Endothelial cell of umbilical vein (primary cell): ENCODE results near the gene IPO13. TPM values are rescaled to one million over a fixed set of nuclear protein-coding genes. Genes with fewer than 3 reads are reported as not detected.

Experiments
- BruUV-seq: library from RNA; stranded (reverse); fragments of 400-500 nt; replicated peaks from 2 replicates; lab custom pipeline; 2021; lab: Mats Ljungman, UMichigan
- CTCF ChIA-PET: fragments of 300-600, 350-600 bp; sonication (Branson Sonifier 250); formaldehyde crosslinking; loops from one replicate; lab custom pipeline; 2021; ENCODE audit warnings: antibody characterized with exemption, inconsistent platforms; lab: Charles Lee
- POLR2A ChIA-PET: fragments of 300-600, 350-600 bp; sonication (Branson Sonifier 250); formaldehyde crosslinking; loops from one replicate; lab custom pipeline; 2021; ENCODE audit warnings: antibody characterized with exemption, inconsistent platforms; lab: Charles Lee
- DNase-seq: peaks from one replicate; pipeline ENCODE4 v3.0.0-alpha.2; 2011; ENCODE audit warnings: low read depth, low spot score
- FAIRE-seq: peaks from 2 replicates; lab custom pipeline; 2011; peaks lifted over from hg19 to GRCh38; lab: Jason Lieb, UNC
- H2AFZ ChIP-seq: 2 replicates; pipeline ENCODE4 v1.6.0; 2012; ENCODE audit warnings: low read depth, low read length, control low read depth, inconsistent platforms
- H3K27ac ChIP-seq: 2 replicates; pipeline ENCODE4 v1.5.1; 2011; ENCODE audit warnings: low read depth, mild to moderate bottlenecking, control low read depth, low read length, moderate library complexity; ENCODE audit not compliant: insufficient read depth
- H3K27me3 ChIP-seq, 2 experiments: 2 replicates each; pipeline versions ENCODE4 v1.6.0 to v1.6.1; 2011; ENCODE audit warnings: low read length in 2 of 2, mixed read lengths in 1 of 2; ENCODE audit not compliant: control insufficient read depth in 2 of 2, insufficient read depth in 2 of 2
- H3K36me3 ChIP-seq, 2 experiments: 2 replicates in 1 of 2; 3 replicates in 1 of 2; pipeline ENCODE4 v1.5.1; 2011; ENCODE audit warnings: low read length in 2 of 2, mild to moderate bottlenecking in 1 of 2, moderate library complexity in 1 of 2; ENCODE audit not compliant: control insufficient read depth in 2 of 2, insufficient read depth in 2 of 2; ENCODE audit errors: extremely low read depth in 1 of 2
- H3K4me1 ChIP-seq: 3 replicates; pipeline ENCODE4 v1.5.1; 2011; ENCODE audit warnings: mild to moderate bottlenecking, low read length; ENCODE audit not compliant: control insufficient read depth, insufficient read depth; ENCODE audit errors: extremely low read depth
- H3K4me2 ChIP-seq: 2 replicates; pipeline ENCODE4 v1.6.1; 2011; ENCODE audit warnings: low read length, control low read depth, mixed read lengths; ENCODE audit not compliant: insufficient read depth
- H3K4me3 ChIP-seq, 3 experiments: fragments of 200-600 bp in 1 of 3; sonication (generic), shearing (Covaris generic) in 1 of 3; replicated peaks in 1 of 3; 2 replicates each; pipeline ENCODE4 v1.5.1; 2011 to 2016; ENCODE audit warnings: control low read depth in 3 of 3, low read length in 3 of 3, mild to moderate bottlenecking in 2 of 3, inconsistent platforms in 1 of 3, low read depth in 1 of 3, moderate library complexity in 1 of 3; ENCODE audit not compliant: insufficient read depth in 1 of 3
- H3K79me2 ChIP-seq: 2 replicates; pipeline ENCODE4 v1.6.0; 2012; ENCODE audit warnings: low read length, inconsistent platforms; ENCODE audit not compliant: control insufficient read depth, insufficient read depth
- H3K9ac ChIP-seq: replicated peaks from 2 replicates; pipeline ENCODE3; 2011; ENCODE audit warnings: low read length, control low read depth; ENCODE audit not compliant: insufficient read depth; ENCODE audit errors: extremely low read depth
- H3K9me1 ChIP-seq: replicated peaks from 3 replicates; pipeline ENCODE4 v1.6.0; 2011; ENCODE audit warnings: mild to moderate bottlenecking, low read length; ENCODE audit not compliant: control insufficient read depth, insufficient read depth; ENCODE audit errors: extremely low read depth
- H3K9me3 ChIP-seq: replicated peaks from 2 replicates; pipeline ENCODE4 v1.5.1; 2012; ENCODE audit warnings: low read length, inconsistent platforms; ENCODE audit not compliant: control insufficient read depth, insufficient read depth
- H4K20me1 ChIP-seq: replicated peaks from 2 replicates; pipeline ENCODE3; 2011; ENCODE audit warnings: mild to moderate bottlenecking, low read length; ENCODE audit not compliant: control insufficient read depth, insufficient read depth; ENCODE audit errors: extremely low read depth
- CTCF ChIP-seq, 2 donors: IDR thresholded peaks; 1 replicate in 1 of 2; 2 replicates in 1 of 2; pipeline ENCODE4 v1.5.1; 2011; ENCODE audit warnings: low read length in 2 of 2, mild to moderate bottlenecking in 2 of 2, moderate library complexity in 2 of 2, control low read depth in 1 of 2, inconsistent platforms in 1 of 2, low read depth in 1 of 2; ENCODE audit not compliant: insufficient read depth in 1 of 2; ENCODE audit errors: extremely low read depth in 1 of 2
- EZH2 ChIP-seq: IDR thresholded peaks from 2 replicates; pipeline ENCODE4 v1.6.1; 2012; ENCODE audit warnings: borderline replicate concordance, low read depth, mild to moderate bottlenecking, moderate library complexity, low read length, inconsistent platforms; ENCODE audit not compliant: severe bottlenecking
- FOS ChIP-seq: IDR thresholded peaks from 2 replicates; pipeline ENCODE4 v1.6.1; 2011; ENCODE audit warnings: mild to moderate bottlenecking, low read length, moderate library complexity, borderline replicate concordance; ENCODE audit not compliant: insufficient read depth
- GATA2 ChIP-seq: IDR thresholded peaks from 2 replicates; pipeline ENCODE4 v1.7.0; 2011; ENCODE audit warnings: low read depth, mild to moderate bottlenecking, moderate library complexity, mixed read lengths, low read length; ENCODE audit not compliant: insufficient read length, insufficient read depth
- JUN ChIP-seq: IDR thresholded peaks from 2 replicates; pipeline ENCODE4 v1.6.1; 2011; ENCODE audit warnings: borderline replicate concordance, low read depth; ENCODE audit not compliant: insufficient read length, insufficient read depth
- MYC ChIP-seq: IDR thresholded peaks from one replicate; pipeline ENCODE4 v1.6.1; 2011; ENCODE audit warnings: mild to moderate bottlenecking, low read depth, low read length
- POLR2A ChIP-seq: IDR thresholded peaks from 2 replicates; pipeline ENCODE4 v1.6.1; 2012; ENCODE audit warnings: low read depth, mild to moderate bottlenecking, control low read depth, low read length
- POLR2AphosphoS5 ChIP-seq: IDR thresholded peaks from 2 replicates; pipeline ENCODE4 v1.6.1; 2012; ENCODE audit warnings: low read depth, mild to moderate bottlenecking, control low read depth, low read length, moderate library complexity; ENCODE audit not compliant: insufficient read depth
- dilution Hi-C: fragments of 300-500 bp; cut with MboI; formaldehyde crosslinking; loops from one replicate; pipeline ENCODE4 v1.15.0; 2019; ENCODE audit warnings: low sequenced_read_pairs; ENCODE audit not compliant: extremely low pct_ligation_motif_present
- intact Hi-C: fragments of 100-400 bp; cut with micrococcal nuclease; formaldehyde crosslinking; loops from one replicate; pipeline ENCODE4 v1.10.0; 2022
- polyA plus RNA-seq, 4 experiments: library from polyadenylated mRNA; depleted of rRNA in 3 of 4; stranded (reverse) in 3 of 4; unstranded in 1 of 4; fragments of >200 nt; gene quantifications; 2 replicates each; pipeline versions ENCODE4 v1.2.1 to v1.2.3, GENCODE V29; 2011 to 2012; ENCODE audit warnings: missing spikeins in 1 of 4
- total RNA-seq: library from RNA; stranded (reverse); gene quantifications from 2 replicates; pipeline ENCODE4 v1.2.3, GENCODE V29; 2021
- TF ChIP-seq, protein P1 (sequence below): IDR thresholded peaks from 2 replicates; pipeline ENCODE4 v1.6.1; 2011; ENCODE audit not compliant: insufficient read depth, insufficient read length

IPO13 gene
- total and polyA plus RNA-seq, 2 donors (not counting 3 experiments of a cell fraction or from before 2014, with no cell fraction given), result 28.9 to 29.3 TPM

GRCh38 chr1:43936431-43937151 lies 10.2 kb upstream of the IPO13 start:
- peak; percentile 67 for FAIRE-seq
- dilution Hi-C loops (loop anchor here (25.0 kb wide), 1 partner anchor 174 kb away; no protein-coding TSS in a partner anchor), intact Hi-C loops (no loop called here)
- H3K4me2 ChIP-seq, result no peak overlapping the region
- no peaks in the 10 kb centered on the region for H3K36me3 ChIP-seq
- H3K27me3 ChIP-seq, result peaks cover 3 to 9% of the 10 kb centered on the region in 2 experiments
- H4K20me1 ChIP-seq, result no peaks in the 10 kb centered on the region
- H3K4me3 ChIP-seq, result peak overlapping the region in 1 of 3 experiments; percentile 16
- H3K79me2 ChIP-seq, result no peaks in the 10 kb centered on the region
- TF ChIP-seq POLR2A (no peak), POLR2AphosphoS5 (no peak), FOS (no peak), JUN (no peak), CTCF (IDR thresholded peaks at IDR 0.05; ENCODE audit: extremely low read depth in 1 of 2, insufficient read depth in 1 of 2, low read depth in 1 of 2, low read length in 2 of 2) (no peak), GATA2 (no peak), MYC (no peak), EZH2 (no peak)
- TF ChIP-seq, protein P1, sequence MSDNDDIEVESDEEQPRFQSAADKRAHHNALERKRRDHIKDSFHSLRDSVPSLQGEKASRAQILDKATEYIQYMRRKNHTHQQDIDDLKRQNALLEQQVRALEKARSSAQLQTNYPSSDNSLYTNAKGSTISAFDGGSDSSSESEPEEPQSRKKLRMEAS, result no peak
- peak; percentile 16 for DNase-seq
- peak overlapping the region; percentile 67 for H2AFZ ChIP-seq
- no TSS peak for BruUV-seq
- H3K4me1 ChIP-seq, result peaks cover 5% of the 10 kb centered on the region
- POLR2A ChIA-PET, result no interaction called here
- CTCF ChIA-PET, result interaction anchor here (0.6 to 18.1 kb wide), 5 partner anchors 9 to 172 kb away, joined by 3 to 965 read pairs (median 3); no protein-coding TSS in a partner anchor
- H3K27ac ChIP-seq, result no peak overlapping the region
- no peak overlapping the region for H3K9ac ChIP-seq
- H3K9me1 ChIP-seq, result no peaks in the 10 kb centered on the region
- no peaks in the 10 kb centered on the region for H3K9me3 ChIP-seq
